Smooth muscle cell (in vitro differentiated cells): Measurements from ENCODE around the gene GRAMD1B. TPM values are rescaled to one million over a fixed set of nuclear protein-coding genes. Genes with fewer than 3 reads are reported as not detected.

Experiments used
- DNase-seq: peaks from one replicate; lab custom pipeline; 2025; ENCODE audit not compliant: unreplicated experiment; lab: John Stamatoyannopoulos, UW
- H2AFZ ChIP-seq: fragments of 200-600 bp; sonication (generic); 2 replicates; pipeline ENCODE4 v1.6.0; 2016; ENCODE audit warnings: antibody characterized with exemption, low read depth, mild to moderate bottlenecking
- H3F3A ChIP-seq: fragments of 200-600 bp; sonication (generic); 2 replicates; pipeline ENCODE4 v1.6.0; 2017; ENCODE audit warnings: antibody characterized with exemption, low read depth
- H3K27ac ChIP-seq: fragments of 200-600 bp; sonication (generic); 2 replicates; pipeline ENCODE4 v1.5.1; 2016; ENCODE audit warnings: low read depth, mild to moderate bottlenecking
- H3K27me3 ChIP-seq: fragments of 200-600 bp; sonication (generic); 2 replicates; pipeline ENCODE4 v1.6.1; 2016; ENCODE audit warnings: low read depth, mild to moderate bottlenecking
- H3K36me3 ChIP-seq: fragments of 200-600 bp; sonication (generic); 2 replicates; pipeline ENCODE4 v1.5.1; 2016; ENCODE audit warnings: low read depth
- H3K4me1 ChIP-seq: fragments of 200-600 bp; sonication (generic); 2 replicates; pipeline ENCODE4 v1.5.1; 2016; ENCODE audit warnings: low read depth
- H3K4me2 ChIP-seq: fragments of 200-600 bp; sonication (generic); 2 replicates; pipeline ENCODE4 v1.6.0; 2016; ENCODE audit warnings: mild to moderate bottlenecking
- H3K4me3 ChIP-seq: fragments of 200-600 bp; sonication (generic); 2 replicates; pipeline ENCODE4 v1.5.1; 2016; ENCODE audit warnings: mild to moderate bottlenecking
- H3K79me2 ChIP-seq: fragments of 200-600 bp; sonication (generic); 2 replicates; pipeline ENCODE4 v1.6.0; 2016; ENCODE audit warnings: low read depth, mild to moderate bottlenecking
- H3K9ac ChIP-seq: fragments of 200-600 bp; sonication (generic); 2 replicates; pipeline ENCODE4 v1.6.0; 2016; ENCODE audit warnings: low read depth
- H3K9me3 ChIP-seq: fragments of 200-600 bp; sonication (generic); replicated peaks from 2 replicates; pipeline ENCODE4 v1.5.1; 2016; ENCODE audit warnings: low read depth
- H4K20me1 ChIP-seq: fragments of 200-600 bp; sonication (generic); 2 replicates; pipeline ENCODE4 v1.6.0; 2016; ENCODE audit warnings: low read depth
- CTCF ChIP-seq: fragments of 200-600 bp; sonication (generic); IDR thresholded peaks from 2 replicates; pipeline ENCODE4 v1.5.1; 2017; ENCODE audit warnings: borderline replicate concordance, mild to moderate bottlenecking, antibody characterized with exemption; ENCODE audit not compliant: insufficient read depth, poor library complexity, severe bottlenecking
- WGBS: methylation state at CpG from one replicate; pipeline ENCODE4 v1.1.7; 2016; ENCODE audit warnings: low lambda C conversion rate; 5-methylcytosine and 5-hydroxymethylcytosine counted together
- microRNA-seq: library from miRNA; unstranded; fragments of <30 nt; microRNA quantifications from one replicate; pipeline ENCODE4, GENCODE V29; 2016; ENCODE audit warnings: borderline number of aligned reads
- polyA plus RNA-seq: library from polyadenylated mRNA; unstranded; fragments of >200 nt; fragmentation: Nextera tagmentation; extraction: Ambion mirVana; gene quantifications from 2 replicates; pipeline ENCODE4 v1.2.1, GENCODE V29; 2016
- small RNA-seq: library from RNA; depleted of rRNA; stranded (forward); fragments of <200 nt; gene quantifications from one replicate; pipeline ENCODE3, GENCODE V24; 2014
- total RNA-seq: library from RNA; depleted of rRNA; stranded (reverse); fragments of >200 nt; gene quantifications from 2 replicates; pipeline ENCODE4 v1.2.3, GENCODE V29; 2014

The GRAMD1B gene
- total and polyA plus RNA-seq, 2 experiments from 2014 or later: 2.4 to 3.4 TPM

- no peaks in the 10 kb centered on the region for H3K9me3 ChIP-seq
- H3K79me2 ChIP-seq: no peaks in the 10 kb centered on the region
- H3K36me3 ChIP-seq: no peaks in the 10 kb centered on the region
- H3K27ac ChIP-seq: no peak overlapping the region
- TF ChIP-seq CTCF: no peak
- no peak for DNase-seq
- H2AFZ ChIP-seq: no peak overlapping the region
- no peak overlapping the region for H3K9ac ChIP-seq
- no peaks in the 10 kb centered on the region for H3F3A ChIP-seq
- no peaks in the 10 kb centered on the region for H3K4me1 ChIP-seq
- H4K20me1 ChIP-seq: no peaks in the 10 kb centered on the region
- whole genome bisulfite sequencing: 50% methylated on average over 2 of the region's 2 CpGs
- H3K4me3 ChIP-seq: no peak overlapping the region
- H3K4me2 ChIP-seq: no peak overlapping the region
- no peaks in the 10 kb centered on the region for H3K27me3 ChIP-seq
These were observed 244.2 kb downstream of the GRAMD1B start for GRCh38 chr11:123674297-123674696.

Small RNAs within 50 kb of the gene (microRNA-seq; reads per million reads assigned to microRNA genes)
- not detected for gene MIR4493

Small RNAs within 50 kb of the gene (small RNA-seq; reads per million reads assigned to genes)
- not detected for gene MIR4493

Other genes starting within 250 kb of the GRAMD1B start
- gene CLMP, start 235.0 kb upstream of the GRAMD1B start, total RNA-seq: 163 and 176 TPM in 2 replicates
- gene CLMP, start 235.0 kb upstream of the GRAMD1B start, polyA plus RNA-seq: 62.0 and 74.0 TPM in 2 replicates
- gene SCN3B, start 224.4 kb downstream of the GRAMD1B start, total RNA-seq: under 0.01 TPM in 2 replicates
- 0.23 and 0.46 TPM in 2 replicates for gene SCN3B, start 224.4 kb downstream of the GRAMD1B start, polyA plus RNA-seq